Measurements from ENCODE around the gene MXD3.
"Not testable (repeated sequence)": the region's sequence is repeated elsewhere in the genome, so short reads cannot be mapped to it uniquely, and the experiment has no call there.

Gene MXD3

DNA sequence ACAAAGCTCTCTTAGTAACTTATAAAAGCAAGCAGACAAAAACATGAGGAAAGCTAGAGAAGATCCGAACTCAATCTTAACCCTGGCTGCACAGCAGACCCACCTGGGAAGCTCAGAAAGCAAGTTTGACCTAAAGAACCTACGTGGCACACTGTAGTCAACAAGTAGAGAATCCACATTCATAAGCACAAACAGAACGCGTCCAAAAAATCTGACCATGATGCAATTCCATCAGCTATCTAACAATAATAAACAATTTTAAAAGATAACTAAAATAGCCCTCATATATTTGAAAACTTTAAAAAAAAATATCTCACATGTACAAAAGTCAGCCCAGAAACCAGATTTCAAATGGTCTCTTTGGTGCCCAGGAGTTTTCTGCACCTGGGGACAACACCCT lies 35.1 kb upstream of the MXD3 start:
- DNase-seq, result no peak
- in situ Hi-C loops (cut with MboI; ENCODE audit: low pct_unique_long_range_greater_than_20kb, low sequenced_read_pairs), result no loop called here

- in situ Hi-C loops (cut with MboI; ENCODE audit: low pct_unique_long_range_greater_than_20kb, low sequenced_read_pairs), result no loop called here
- no peak for DNase-seq
Observed at GRCh38 chr5:177344891-177345290, 33.2 kb upstream of the MXD3 start.

GRCh38 chr5:177343777-177344176 lies 32.1 kb upstream of the MXD3 start:
- in situ Hi-C loops (cut with MboI; ENCODE audit: low pct_unique_long_range_greater_than_20kb, low sequenced_read_pairs), result no loop called here

GRCh38 chr5:177343000-177343399 lies 31.3 kb upstream of the MXD3 start:
- DNase-seq; in situ Hi-C loops (cut with MboI; ENCODE audit: low pct_unique_long_range_greater_than_20kb, low sequenced_read_pairs): not testable (repeated sequence)

More at GRCh38 chr5:177343777-177344176, 32.1 kb upstream of the MXD3 start:
- no peak for DNase-seq

- in situ Hi-C loops (cut with MboI; ENCODE audit: low pct_unique_long_range_greater_than_20kb, low sequenced_read_pairs), result no loop called here
- DNase-seq, result no peak
Observed at GRCh38 chr5:177339107-177339638, 27.5 kb upstream of the MXD3 start.

DNA sequence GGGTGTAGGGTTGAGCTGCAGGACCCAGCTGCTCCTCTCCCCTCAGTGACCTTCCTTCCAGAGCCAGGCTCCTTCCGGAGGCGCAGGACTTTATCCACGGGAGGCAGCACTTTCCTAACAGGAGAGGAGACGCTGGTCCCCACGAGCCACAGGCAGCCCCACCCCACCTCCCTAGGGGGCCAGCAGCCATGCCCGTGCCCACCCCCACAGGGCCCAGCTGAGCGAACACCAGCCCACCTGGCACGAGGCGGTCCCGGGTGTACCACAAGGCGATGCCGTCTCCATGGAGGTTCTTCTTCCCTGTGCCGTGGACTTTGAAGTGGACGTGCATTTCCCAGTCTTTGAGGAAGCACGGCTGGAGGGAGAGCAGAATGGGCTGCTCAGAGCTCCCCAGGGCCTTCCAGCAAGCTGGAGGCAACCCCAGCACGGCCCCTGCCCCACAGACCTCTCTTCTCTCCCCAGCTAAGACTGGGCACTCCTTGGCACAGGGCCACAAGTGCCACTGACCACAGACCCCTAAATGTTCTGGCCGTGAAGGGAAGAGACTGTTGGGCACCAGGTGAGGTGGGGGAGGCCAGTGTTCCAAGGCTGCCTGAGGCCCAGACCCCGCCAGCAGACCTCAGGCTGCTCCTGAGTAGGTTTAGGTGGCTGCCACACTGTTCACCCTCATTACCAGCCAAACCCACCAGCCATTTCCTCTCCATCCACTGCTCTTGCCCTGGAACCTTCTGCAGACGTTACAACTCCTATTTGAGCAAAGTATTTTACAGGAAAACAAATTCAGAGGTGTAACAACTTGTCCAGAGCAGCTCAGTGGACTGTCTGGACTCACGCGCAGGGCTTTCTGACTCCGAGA lies 26.8 kb upstream of the MXD3 start:
- in situ Hi-C loops (cut with MboI; ENCODE audit: low pct_unique_long_range_greater_than_20kb, low sequenced_read_pairs), result no loop called here
- DNase-seq, result no peak

- in situ Hi-C loops (cut with MboI; ENCODE audit: low pct_unique_long_range_greater_than_20kb, low sequenced_read_pairs), result no loop called here
- no peak for DNase-seq
Observed at GRCh38 chr5:177336603-177337494, 25.2 kb upstream of the MXD3 start.

DNA sequence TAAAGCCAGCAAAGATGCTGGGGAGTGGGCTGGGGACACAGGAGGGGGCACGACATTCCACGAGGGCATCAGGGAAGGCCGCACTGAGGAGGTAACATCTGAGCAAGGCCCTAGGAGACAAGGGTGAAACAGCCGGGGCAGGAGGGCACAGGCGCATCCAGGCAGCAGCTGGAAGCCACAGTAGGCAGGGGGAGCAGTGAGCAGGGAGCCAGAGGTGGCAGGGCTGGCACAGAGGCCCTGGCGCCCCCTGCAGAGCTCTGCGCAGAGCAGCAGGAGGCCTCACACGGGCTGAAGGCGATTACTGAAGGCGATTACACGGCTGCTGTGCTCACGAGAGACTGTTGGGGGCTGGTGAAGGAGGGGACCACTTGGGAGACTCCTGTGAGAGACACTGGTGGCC lies 24.4 kb upstream of the MXD3 start:
- peak; percentile 58 for DNase-seq

DNA sequence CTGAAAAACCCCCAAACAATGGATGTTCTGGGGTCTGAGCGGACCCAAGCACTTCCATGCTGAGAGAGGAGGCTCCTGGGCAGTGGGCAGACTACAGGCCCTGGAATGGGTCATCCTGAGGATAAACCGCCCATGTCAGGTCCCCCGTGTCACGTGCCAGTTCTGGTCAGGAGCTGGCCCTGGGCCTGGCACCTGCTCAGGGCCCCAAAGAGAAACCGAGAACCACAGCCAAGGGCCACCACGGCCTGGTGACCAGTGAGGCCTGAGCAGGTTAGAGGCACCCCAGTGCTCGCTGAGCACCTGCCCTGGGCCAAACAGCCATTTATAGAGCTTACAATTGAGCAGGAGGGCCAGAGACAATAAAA lies 24.0 kb upstream of the MXD3 start:
- in situ Hi-C loops (cut with MboI; ENCODE audit: low pct_unique_long_range_greater_than_20kb, low sequenced_read_pairs), result no loop called here

More for the DNA sequence above, 24.4 kb upstream of the MXD3 start:
- in situ Hi-C loops (cut with MboI; ENCODE audit: low pct_unique_long_range_greater_than_20kb, low sequenced_read_pairs), result no loop called here

DNA sequence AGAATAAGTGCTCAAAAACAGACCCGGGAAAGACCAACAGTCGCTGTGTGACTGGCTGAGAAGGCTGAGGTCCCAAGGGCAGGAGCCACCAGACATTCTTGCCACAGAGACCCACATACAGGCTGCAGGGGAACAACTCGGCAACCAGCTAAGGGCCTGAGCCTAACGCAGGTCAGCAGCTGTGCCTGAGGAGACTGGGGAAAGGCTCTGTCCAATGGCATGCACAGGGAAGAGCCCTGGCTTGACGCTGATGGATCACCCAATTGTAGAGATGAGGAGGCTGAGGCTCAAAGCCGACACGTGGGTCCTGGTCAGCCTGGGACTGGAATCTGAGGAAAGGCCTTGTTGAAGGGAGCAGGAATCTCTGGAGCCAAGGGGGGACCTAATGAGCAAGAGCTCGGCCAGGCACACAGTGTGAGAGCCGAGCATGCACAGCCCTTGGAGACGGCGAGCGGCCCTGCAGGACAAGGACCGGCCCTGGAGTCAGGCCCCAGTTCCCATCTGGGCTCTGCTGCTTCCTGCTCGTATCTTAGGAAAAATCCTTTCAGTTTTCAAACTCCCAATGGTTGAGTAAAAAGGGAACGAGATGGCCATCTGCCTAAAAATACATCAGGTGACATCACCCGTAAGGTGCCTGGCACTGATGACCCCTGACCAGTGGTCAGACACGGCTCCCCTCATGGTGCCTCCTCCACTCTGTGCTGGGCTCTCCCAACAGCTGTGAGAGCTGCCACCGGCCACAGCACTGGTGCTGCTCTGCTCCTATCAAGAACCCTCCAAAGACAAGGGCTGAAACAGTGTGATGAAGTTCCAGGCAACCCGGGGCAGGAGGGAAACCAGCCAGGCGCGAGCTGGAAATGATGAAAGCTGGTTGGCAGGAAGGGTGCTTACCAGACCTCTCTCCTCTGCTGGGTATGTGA lies 23.3 kb upstream of the MXD3 start:
- DNase-seq, result no peak
- in situ Hi-C loops (cut with MboI; ENCODE audit: low pct_unique_long_range_greater_than_20kb, low sequenced_read_pairs), result no loop called here

More for the DNA sequence above, 24.0 kb upstream of the MXD3 start:
- no peak for DNase-seq

GRCh38 chr5:177334155-177334551 lies 22.5 kb upstream of the MXD3 start:
- in situ Hi-C loops (cut with MboI; ENCODE audit: low pct_unique_long_range_greater_than_20kb, low sequenced_read_pairs), result no loop called here
- no peak for DNase-seq

DNA sequence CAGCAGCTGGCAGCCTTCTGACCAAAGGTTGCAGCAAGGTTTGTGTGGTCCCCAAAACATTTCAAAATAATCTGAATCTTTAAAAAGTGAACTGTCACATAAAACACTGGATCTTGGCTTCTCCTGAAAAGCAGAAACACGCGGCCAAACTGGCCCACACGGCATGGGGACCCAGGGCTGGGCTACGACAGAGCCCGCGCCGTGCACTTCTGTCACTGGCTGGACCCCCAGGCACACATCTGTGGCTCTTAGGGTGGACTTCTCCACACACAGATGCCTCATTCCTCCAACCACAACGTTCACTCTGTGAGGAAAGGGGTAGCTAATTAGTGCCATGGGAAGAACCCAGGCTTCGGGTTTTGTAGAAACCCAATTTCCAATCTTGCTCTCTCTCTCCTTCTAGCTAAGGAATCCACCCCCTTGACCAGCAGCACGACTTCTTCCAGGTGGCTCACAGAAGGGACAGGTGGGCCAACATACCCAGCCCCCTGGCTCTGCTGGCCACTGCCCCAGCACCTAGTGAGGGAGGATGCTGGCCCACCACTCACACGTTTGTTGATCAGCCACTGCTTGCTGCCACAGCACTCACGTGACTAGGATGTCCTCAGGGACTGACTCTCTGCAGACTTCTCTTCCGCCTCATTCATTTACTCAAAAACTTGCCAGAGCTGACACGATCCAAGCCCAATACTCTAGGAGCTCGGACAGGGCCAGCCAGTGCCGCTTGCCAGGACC lies 21.9 kb upstream of the MXD3 start:
- in situ Hi-C loops (cut with MboI; ENCODE audit: low pct_unique_long_range_greater_than_20kb, low sequenced_read_pairs), result no loop called here
- no peak for DNase-seq

- DNase-seq, result no peak
- in situ Hi-C loops (cut with MboI; ENCODE audit: low pct_unique_long_range_greater_than_20kb, low sequenced_read_pairs), result no loop called here
Observed at GRCh38 chr5:177332896-177333260, 21.2 kb upstream of the MXD3 start.

DNA sequence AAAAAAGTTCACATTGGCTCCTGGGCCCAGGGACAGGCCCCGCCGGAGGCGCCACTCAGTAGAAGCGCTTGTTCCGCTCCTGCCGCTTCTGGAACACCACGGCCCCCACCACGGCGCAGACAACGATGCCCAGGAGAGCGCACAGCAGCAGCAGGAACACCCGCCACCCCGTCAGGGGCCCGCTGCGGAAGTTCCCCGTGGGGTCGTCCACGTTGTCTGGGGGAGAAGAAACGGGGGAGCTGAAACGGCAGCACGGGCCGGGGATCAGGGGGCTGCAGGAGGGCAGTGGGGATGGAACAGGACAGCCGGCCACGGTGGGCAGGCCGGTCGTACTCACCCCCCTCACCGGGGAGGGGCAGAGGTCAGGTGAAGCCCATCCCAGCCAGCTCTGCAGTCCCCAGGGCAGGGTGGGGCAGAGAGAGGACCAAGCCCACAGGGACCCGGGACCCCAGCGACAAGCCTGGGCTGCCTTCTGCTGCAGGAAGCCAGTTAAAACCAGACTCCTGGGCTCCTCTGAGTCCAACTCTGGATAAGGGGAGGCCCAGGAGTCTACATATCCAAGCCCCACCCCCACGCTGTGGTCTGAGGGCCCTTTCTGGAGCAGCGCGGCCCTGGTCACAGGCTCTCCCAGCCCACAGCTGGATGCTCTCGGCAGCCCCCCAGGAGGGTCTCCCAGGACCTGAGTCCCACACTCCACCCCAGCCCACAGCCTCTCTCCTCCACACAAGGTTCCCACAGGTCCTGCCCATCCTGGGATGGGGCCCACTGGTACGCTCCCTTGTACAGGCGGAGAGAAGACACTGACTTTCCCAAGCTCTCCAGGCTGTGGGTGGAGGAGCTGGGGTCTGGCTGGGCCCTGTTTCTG lies 20.6 kb upstream of the MXD3 start:
- no peak for DNase-seq
- in situ Hi-C loops (cut with MboI; ENCODE audit: low pct_unique_long_range_greater_than_20kb, low sequenced_read_pairs), result no loop called here

DNA sequence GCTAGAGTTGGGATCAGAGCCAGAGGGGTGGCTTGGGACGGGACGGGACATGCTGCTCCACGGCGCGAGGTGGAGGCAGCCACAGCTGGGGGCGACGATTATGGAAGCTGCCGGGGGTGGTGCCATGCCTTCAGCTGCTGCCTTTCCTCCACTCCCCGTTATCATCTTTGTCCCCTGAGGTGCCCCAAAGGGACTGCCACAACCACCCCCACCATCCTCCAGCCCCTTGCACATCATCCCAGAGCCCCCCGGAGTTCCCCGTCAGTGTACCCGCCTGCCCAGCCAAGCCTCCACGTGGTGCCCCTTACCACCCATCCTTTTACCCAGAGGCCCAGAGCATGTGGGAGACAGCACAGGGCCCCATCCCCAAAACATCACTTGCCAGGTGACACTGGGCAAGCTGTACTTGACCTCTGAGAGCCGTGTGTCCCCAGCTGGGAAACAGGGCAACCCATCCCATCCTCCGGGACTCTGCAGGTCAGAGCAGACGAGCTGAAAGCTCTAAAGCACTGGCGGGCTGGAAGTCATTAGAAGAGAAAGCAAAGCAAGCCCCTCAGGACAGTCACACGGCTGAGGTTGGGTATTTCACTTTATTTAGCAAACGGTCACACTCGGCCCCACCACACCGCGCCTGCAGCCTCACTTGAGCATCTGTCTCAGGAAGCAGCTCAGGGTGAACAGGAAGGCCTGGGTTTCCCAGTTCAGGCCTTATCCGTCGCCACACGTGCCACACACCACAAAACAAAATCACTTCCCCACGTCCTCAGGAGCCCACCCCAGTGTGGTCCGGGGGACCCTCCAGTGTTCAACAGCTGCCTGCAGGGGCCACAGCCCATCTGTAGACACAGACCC lies 19.5 kb upstream of the MXD3 start:
- peak; percentile 54 for DNase-seq
- in situ Hi-C loops (cut with MboI; ENCODE audit: low pct_unique_long_range_greater_than_20kb, low sequenced_read_pairs), result no loop called here

DNA sequence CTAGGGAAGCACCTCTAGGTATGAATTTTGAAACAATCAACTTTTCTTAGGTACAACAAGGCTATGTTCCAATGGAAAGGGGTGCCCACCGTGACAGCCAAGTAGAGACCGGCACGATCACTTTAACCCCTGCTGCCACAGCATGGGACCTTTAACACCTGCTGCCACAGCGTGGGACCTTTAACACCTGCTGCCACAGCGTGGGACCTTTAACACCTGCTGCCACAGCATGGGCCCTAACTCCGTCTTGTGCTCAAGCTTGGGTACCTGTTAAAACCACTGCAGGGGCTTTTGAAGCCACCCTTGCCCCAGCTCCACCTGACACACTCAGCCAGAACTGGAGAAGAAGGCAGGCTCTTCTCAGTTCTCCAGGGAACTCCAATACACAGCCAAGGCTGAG lies 18.2 kb upstream of the MXD3 start:
- in situ Hi-C loops (cut with MboI; ENCODE audit: low pct_unique_long_range_greater_than_20kb, low sequenced_read_pairs), result no loop called here
- DNase-seq, result no peak
